HG02798 (cell line): ENCODE results near the gene RSAD1.
A peak's percentile ranks its signal among the peaks of the same experiment; 100 is the strongest.

Experiments used
- ATAC-seq: cut with Tn5 transposase; IDR thresholded peaks from one replicate; pipeline ENCODE4 v1.9.1; 2021; ENCODE audit warnings: mild to moderate bottlenecking; ENCODE audit not compliant: unreplicated experiment, poor library complexity

The RSAD1 gene

GRCh38 chr17:50488880-50489279, 10.2 kb downstream of the RSAD1 start:
- no peak for ATAC-seq

- ATAC-seq = no peak
These were observed 12.8 kb downstream of the RSAD1 start for GRCh38 chr17:50491505-50491904.

GRCh38 chr17:50492214-50492613, 13.6 kb downstream of the RSAD1 start:
- ATAC-seq = no peak

- ATAC-seq = no peak
These were observed 15.1 kb downstream of the RSAD1 start for GRCh38 chr17:50493744-50494143.

- no peak for ATAC-seq
These were observed 16.7 kb downstream of the RSAD1 start for GRCh38 chr17:50495217-50495823.

GRCh38 chr17:50495918-50496317, 17.3 kb downstream of the RSAD1 start:
- ATAC-seq = no peak

GRCh38 chr17:50498021-50498874, 19.6 kb downstream of the RSAD1 start:
- ATAC-seq = no peak

GRCh38 chr17:50499270-50499669, 20.6 kb downstream of the RSAD1 start:
- ATAC-seq = no peak

- ATAC-seq = no peak
These were observed 21.1 kb downstream of the RSAD1 start for GRCh38 chr17:50499721-50500120.

GRCh38 chr17:50501054-50501453, 22.4 kb downstream of the RSAD1 start:
- no peak for ATAC-seq

- no peak for ATAC-seq
These were observed 23.8 kb downstream of the RSAD1 start for GRCh38 chr17:50502301-50502990.

GRCh38 chr17:50505591-50506130, 27.0 kb downstream of the RSAD1 start:
- ATAC-seq = no peak

- no peak for ATAC-seq
These were observed 27.6 kb downstream of the RSAD1 start for GRCh38 chr17:50506298-50506697.

- peak; percentile 38 for ATAC-seq
These were observed 29.4 kb downstream of the RSAD1 start, which contains the start of gene MYCBPAP for GRCh38 chr17:50507871-50508572. TSS of gene MYCBPAP (plus strand) at chr17:50508439. CDS start at chr17:50508675, 236 bp downstream.

GRCh38 chr17:50508573-50509460, 30.2 kb downstream of the RSAD1 start:
- no peak for ATAC-seq

GRCh38 chr17:50511058-50511457, 32.4 kb downstream of the RSAD1 start:
- peak; percentile 70 for ATAC-seq

- ATAC-seq = no peak
These were observed 34.8 kb downstream of the RSAD1 start for GRCh38 chr17:50513495-50513894.

GRCh38 chr17:50514388-50514787, 35.7 kb downstream of the RSAD1 start:
- ATAC-seq = no peak
